Vagina (tissue), 2 donors: ENCODE measurements around the gene WAPL. TPM values are rescaled to one million over a fixed set of nuclear protein-coding genes. Genes with fewer than 3 reads are reported as not detected.
"Not testable (repeated sequence)": the region's sequence is repeated elsewhere in the genome, so short reads cannot be mapped to it uniquely, and the experiment has no call there.

Experiments used
- DNase-seq, 2 donors: peaks; one replicate each; pipeline ENCODE4 v3.0.0-alpha.2; 2017; ENCODE audit errors: extremely low spot score in 2 of 2
- H3K27ac ChIP-seq: fragments of 200-600 bp; sonication (generic); one replicate; pipeline ENCODE4 v1.5.1; 2019
- H3K27me3 ChIP-seq: fragments of 200-600 bp; sonication (generic); one replicate; pipeline ENCODE4 v1.5.1; 2019
- H3K36me3 ChIP-seq, 2 donors: fragments of 200-600 bp; sonication (generic); one replicate each; pipeline ENCODE4 v1.5.1; 2017 to 2019
- H3K4me1 ChIP-seq: fragments of 200-600 bp; sonication (generic); one replicate; pipeline ENCODE4 v1.5.1; 2019
- H3K4me3 ChIP-seq, 2 donors: fragments of 200-600 bp; sonication (generic); 1 replicate in 1 of 2; 2 replicates in 1 of 2; pipeline ENCODE4 v1.5.1; 2016 to 2019
- H3K9me3 ChIP-seq: fragments of 200-600 bp; sonication (generic); one replicate; pipeline ENCODE4 v1.5.1; 2019
- POLR2A ChIP-seq, 2 donors: fragments of 450-650 bp; IDR thresholded peaks; one replicate each; pipeline ENCODE4 v1.6.1; 2017; ENCODE audit warnings: antibody characterized with exemption in 2 of 2, mild to moderate bottlenecking in 2 of 2, moderate library complexity in 2 of 2
- POLR2AphosphoS5 ChIP-seq, 2 donors: sonication (generic); formaldehyde crosslinking; IDR thresholded peaks; one replicate each; pipeline ENCODE4 v1.9.0; 2017; ENCODE audit warnings: antibody characterized with exemption in 2 of 2, mild to moderate bottlenecking in 2 of 2, low read depth in 1 of 2; ENCODE audit not compliant: insufficient read depth in 1 of 2
- intact Hi-C: fragments of 100-400 bp; cut with DNase I; formaldehyde crosslinking; loops from one replicate; pipeline ENCODE4 v1.15.1; 2023
- total RNA-seq: library from RNA; depleted of rRNA; stranded (reverse); fragments of >200 nt; gene quantifications from one replicate; pipeline ENCODE4 v1.2.3, GENCODE V29; 2016
- TF ChIP-seq, protein P1 (sequence below), 3 experiments: fragments of 450-650 bp in 2 of 3; fragments of 200-600 bp in 1 of 3; sonication (generic) in 1 of 3; IDR thresholded peaks; one replicate each; pipeline ENCODE4 v1.5.1; 2017 to 2019; ENCODE audit warnings: antibody characterized with exemption in 3 of 3, mild to moderate bottlenecking in 2 of 3, moderate library complexity in 2 of 3

WAPL gene
- total RNA-seq, 1 donor from 2014 or later, result 26.5 TPM

DNA sequence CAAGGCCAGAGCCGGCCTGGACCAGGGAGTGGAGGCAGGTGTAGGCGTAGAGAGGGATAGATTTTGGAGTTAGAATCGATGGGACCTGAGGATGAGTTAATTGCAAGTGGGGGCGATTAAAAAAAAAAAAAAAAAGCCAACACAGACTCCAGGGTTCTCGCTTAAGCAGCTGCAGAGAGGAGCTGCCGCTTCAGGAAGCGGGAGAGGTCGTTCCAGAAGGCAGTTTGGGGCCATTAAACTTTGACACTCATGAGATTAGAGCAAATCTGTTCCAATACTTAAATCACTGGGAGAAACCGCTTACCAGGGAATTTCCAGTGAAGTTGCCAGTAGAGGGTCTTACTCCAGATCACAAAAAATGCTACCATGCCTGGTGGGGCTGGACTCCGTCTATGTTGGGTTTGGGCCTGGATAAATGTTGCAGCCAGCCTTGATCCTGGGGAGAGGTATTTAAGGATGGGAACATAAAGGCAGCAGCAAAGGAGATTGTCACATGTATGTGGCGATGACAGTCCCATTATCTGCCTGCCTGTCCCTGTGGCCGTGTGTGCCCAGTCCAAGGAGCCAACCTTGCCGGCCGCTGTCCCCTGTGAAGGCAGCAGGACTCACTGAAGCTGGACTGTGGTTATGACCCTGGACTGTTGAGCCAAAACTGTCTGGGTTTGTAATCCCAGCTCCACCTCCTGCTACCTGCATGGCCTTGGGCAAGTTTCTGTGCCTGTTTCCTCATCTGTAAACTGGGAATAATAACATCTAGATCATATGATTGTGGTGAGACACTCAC lies 131.1 kb downstream of the WAPL start:
- Histone ChIP-seq H3K4me1 (peaks cover 8% of the 10 kb centered on the region), H3K9me3 (no peaks in the 10 kb centered on the region), H3K27me3 (no peaks in the 10 kb centered on the region), H3K4me3 (no peak overlapping the region), H3K27ac (no peak overlapping the region), H3K36me3 (no peaks in the 10 kb centered on the region)
- DNase-seq, result no peak
- TF ChIP-seq POLR2AphosphoS5 (IDR thresholded peaks at IDR 0.05; ENCODE audit: insufficient read depth in 1 of 2, low read depth in 1 of 2) (no peak), POLR2A (IDR thresholded peaks at IDR 0.05) (no peak)
- TF ChIP-seq, protein P1, sequence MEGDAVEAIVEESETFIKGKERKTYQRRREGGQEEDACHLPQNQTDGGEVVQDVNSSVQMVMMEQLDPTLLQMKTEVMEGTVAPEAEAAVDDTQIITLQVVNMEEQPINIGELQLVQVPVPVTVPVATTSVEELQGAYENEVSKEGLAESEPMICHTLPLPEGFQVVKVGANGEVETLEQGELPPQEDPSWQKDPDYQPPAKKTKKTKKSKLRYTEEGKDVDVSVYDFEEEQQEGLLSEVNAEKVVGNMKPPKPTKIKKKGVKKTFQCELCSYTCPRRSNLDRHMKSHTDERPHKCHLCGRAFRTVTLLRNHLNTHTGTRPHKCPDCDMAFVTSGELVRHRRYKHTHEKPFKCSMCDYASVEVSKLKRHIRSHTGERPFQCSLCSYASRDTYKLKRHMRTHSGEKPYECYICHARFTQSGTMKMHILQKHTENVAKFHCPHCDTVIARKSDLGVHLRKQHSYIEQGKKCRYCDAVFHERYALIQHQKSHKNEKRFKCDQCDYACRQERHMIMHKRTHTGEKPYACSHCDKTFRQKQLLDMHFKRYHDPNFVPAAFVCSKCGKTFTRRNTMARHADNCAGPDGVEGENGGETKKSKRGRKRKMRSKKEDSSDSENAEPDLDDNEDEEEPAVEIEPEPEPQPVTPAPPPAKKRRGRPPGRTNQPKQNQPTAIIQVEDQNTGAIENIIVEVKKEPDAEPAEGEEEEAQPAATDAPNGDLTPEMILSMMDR (IDR thresholded peaks at IDR 0.05), result no peak
- intact Hi-C loops, result no loop called here

DNA sequence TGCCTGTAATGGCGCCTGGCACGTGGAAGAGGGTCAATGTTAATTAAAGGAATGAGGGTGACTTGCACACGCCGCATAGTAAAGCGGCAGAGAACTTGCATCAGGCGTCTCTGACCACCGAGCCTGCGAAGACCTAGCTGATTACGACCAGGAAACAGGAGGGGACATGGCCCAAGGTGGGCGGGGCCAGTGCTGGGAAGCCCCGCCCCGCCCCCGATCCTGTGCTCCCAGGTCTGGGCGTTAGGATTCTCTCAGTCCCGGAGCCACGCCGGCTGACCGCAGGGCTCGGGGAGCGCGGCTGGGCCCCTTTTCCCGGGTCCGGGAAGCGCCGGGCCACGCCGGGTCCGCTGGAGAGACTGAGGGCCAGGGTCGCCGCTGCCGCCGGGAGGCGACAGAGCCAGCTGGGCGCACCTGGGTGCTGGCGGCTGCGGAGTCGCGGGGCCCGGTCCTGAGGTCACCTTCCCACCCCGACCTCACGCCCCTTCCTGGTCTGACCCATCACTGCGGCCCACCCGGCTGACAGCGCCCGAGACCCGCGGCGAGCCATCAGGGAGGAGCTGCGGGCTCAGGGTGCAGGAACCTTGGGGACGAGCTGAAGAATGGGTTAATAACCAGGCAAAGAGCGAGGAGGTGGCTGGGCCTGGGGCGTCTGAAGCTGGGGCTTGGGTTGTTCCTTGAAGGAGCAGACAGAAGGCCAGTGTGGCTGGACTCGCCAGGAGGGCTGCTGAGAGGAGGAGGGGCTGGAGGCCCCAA lies 132.0 kb downstream of the WAPL start:
- no peaks in the 10 kb centered on the region for H3K27me3 ChIP-seq
- DNase-seq, result no peak

DNA sequence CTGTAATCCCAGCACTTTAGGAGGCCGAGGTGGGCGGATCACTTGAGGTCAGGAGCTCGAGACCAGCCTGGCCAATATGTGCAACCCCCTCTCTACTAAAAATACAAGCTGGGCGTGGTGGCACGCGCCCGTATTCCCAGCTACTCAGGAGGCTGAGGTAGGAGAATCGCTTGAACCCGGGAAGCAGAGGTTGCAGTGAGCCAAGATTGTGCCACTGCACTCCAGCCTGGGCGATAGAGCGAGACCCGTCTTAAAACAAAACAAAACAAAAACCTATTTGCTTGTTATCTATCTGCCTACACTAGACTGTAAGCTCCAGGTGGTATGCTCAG lies 132.5 kb downstream of the WAPL start:
- H3K4me3 ChIP-seq, result peak overlapping the region; percentile 13 to 21
- H3K36me3 ChIP-seq, intact Hi-C loops, H3K27me3 ChIP-seq, H3K27ac ChIP-seq, H3K9me3 ChIP-seq, H3K4me1 ChIP-seq, DNase-seq: not testable (repeated sequence)

More for the DNA sequence above, 132.0 kb downstream of the WAPL start:
- intact Hi-C loops, result no loop called here
- TF ChIP-seq POLR2A (IDR thresholded peaks at IDR 0.05), result no peak
- no peak for TF ChIP-seq POLR2AphosphoS5 (IDR thresholded peaks at IDR 0.05; ENCODE audit: insufficient read depth in 1 of 2, low read depth in 1 of 2)
- TF ChIP-seq, protein P1 (IDR thresholded peaks at IDR 0.05), result no peak
- Histone ChIP-seq H3K27ac (no peak overlapping the region), H3K9me3 (no peaks in the 10 kb centered on the region), H3K4me3 (peak overlapping the region; percentile 13 to 21), H3K36me3 (no peaks in the 10 kb centered on the region), H3K4me1 (peaks cover 8% of the 10 kb centered on the region)

DNA sequence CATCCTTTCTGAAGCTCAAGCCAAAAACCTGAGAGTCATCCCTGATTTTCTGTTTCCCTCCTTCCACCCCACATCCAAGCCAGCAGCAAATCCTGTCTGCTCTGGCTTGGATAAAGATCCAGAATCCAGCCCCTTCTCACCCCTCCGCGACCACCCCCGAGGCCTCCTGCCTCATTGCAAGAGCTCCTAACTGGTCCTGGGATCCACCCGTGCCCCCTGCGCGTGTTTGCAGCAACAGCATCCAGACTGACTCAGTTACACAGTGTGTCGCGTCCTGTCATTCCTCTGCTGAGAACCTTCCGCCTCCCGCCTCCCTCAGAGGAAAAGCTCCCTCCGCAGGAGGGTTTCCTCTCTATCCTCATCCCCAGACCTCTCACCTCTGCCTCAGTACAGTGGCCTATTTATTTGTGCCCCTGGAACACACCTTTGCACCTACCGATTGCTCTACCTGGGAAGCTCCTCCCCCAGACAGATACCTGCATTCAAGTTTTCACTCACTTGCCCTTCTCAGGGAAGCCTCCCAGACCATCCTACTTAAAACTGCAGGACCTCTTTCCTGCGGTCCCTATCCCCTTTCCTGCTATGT lies 133.4 kb downstream of the WAPL start:
- H3K27me3 ChIP-seq, result no peaks in the 10 kb centered on the region
- H3K4me1 ChIP-seq, result peaks cover 8% of the 10 kb centered on the region
- intact Hi-C loops, result no loop called here
- no peaks in the 10 kb centered on the region for H3K36me3 ChIP-seq
- H3K27ac ChIP-seq, result no peak overlapping the region
- no peak overlapping the region for H3K4me3 ChIP-seq
- DNase-seq, result peak in 1 of 2 donors; percentile 79
- H3K9me3 ChIP-seq, result no peaks in the 10 kb centered on the region
- TF ChIP-seq POLR2AphosphoS5 (IDR thresholded peaks at IDR 0.05; ENCODE audit: insufficient read depth in 1 of 2, low read depth in 1 of 2) (no peak), POLR2A (IDR thresholded peaks at IDR 0.05) (no peak)
- TF ChIP-seq, protein P1 (IDR thresholded peaks at IDR 0.05), result no peak

DNA sequence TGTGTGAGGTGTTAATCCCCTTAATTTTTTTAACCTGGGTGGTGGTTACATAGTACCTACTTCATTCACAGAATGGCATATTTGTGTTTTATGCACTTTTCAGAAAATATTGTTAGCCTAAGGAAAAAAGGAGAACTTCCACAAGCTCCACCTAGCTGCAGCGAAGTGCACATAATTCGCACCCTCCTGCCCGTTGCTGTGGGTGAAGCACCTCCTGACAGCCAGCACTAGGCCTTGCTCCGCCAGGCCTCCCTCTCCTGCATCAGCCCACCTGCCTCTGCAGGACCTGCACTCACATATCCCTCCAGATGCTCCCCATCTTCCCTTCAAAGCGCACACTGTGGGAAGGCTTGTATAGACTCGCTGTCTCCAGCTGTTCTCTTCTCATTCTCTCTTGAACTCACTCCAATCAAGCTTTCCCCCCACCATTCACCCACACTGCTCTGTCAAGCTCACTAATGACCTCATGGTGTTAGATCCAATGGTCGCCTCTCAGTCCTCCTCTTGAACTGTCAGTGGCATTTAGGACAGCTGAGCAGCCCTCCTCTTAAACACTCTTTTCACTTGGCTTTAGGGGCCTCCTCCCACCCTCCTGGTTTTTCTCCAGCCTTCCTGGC lies 134.3 kb downstream of the WAPL start:
- intact Hi-C loops, result no loop called here

More for the DNA sequence above, 134.3 kb downstream of the WAPL start:
- Histone ChIP-seq H3K9me3 (no peaks in the 10 kb centered on the region), H3K36me3 (no peaks in the 10 kb centered on the region), H3K4me1 (peaks cover 8% of the 10 kb centered on the region), H3K4me3 (no peak overlapping the region), H3K27me3 (no peaks in the 10 kb centered on the region), H3K27ac (no peak overlapping the region)
- no peak for DNase-seq
- TF ChIP-seq POLR2AphosphoS5 (IDR thresholded peaks at IDR 0.05; ENCODE audit: insufficient read depth in 1 of 2, low read depth in 1 of 2), result no peak
- TF ChIP-seq, protein P1 (IDR thresholded peaks at IDR 0.05), result no peak
